K562 (cell line): ENCODE measurements around the gene PIK3R5. TPM values are rescaled to one million over a fixed set of nuclear protein-coding genes. Genes with fewer than 3 reads are reported as not detected.
A peak's percentile ranks its signal among the peaks of the same experiment; 100 is the strongest.

Experiments
- ATAC-seq: fragments of 200-7000 bp; cut with Tn5 transposase; 3 replicates; pipeline ENCODE4 v1.9.1; 2020; ENCODE audit warnings: moderate library complexity
- BruUV-seq: library from RNA; stranded (reverse); fragments of 400-500 nt; replicated peaks from 2 replicates; lab custom pipeline; 2021; lab: Mats Ljungman, UMichigan
- CTCF ChIA-PET: fragments of 300-600 bp; formaldehyde crosslinking; extraction: SDS; loops from one replicate; lab custom pipeline; 2021; ENCODE audit warnings: low intra/inter-chr PET ratio; lab: Yijun Ruan, JAX
- POLR2A ChIA-PET: fragments of 300-600, 350-650 bp; sonication (Branson Sonifier 250); formaldehyde crosslinking; extraction: SDS; loops from one replicate; lab custom pipeline; 2021; ENCODE audit warnings: antibody characterized with exemption, inconsistent platforms; lab: Yijun Ruan, JAX
- DNase-seq, 4 experiments: peaks; one replicate each; pipeline versions ENCODE4 v3.0.0 to v3.0.0-alpha.2; 2011 to 2018; ENCODE audit warnings: low spot score in 3 of 4, mixed read lengths in 3 of 4; ENCODE audit errors: extremely low read depth in 1 of 4
- FAIRE-seq: peaks from 2 replicates; lab custom pipeline; 2011; peaks lifted over from hg19 to GRCh38; lab: Jason Lieb, UNC
- H2AFZ ChIP-seq: 2 replicates; pipeline ENCODE4 v1.6.0; 2011; ENCODE audit warnings: low read depth, low read length, control low read depth, inconsistent platforms
- H3K27ac ChIP-seq: fragments of 200-600 bp; 3 replicates; pipeline ENCODE4 v1.8.0; 2011; ENCODE audit warnings: low read depth, mild to moderate bottlenecking, control low read depth, inconsistent platforms, low read length, moderate library complexity, mixed read lengths; ENCODE audit errors: extremely low read depth
- H3K27me3 ChIP-seq, 2 experiments: fragments of 300-600 bp in 1 of 2; 2 replicates in 1 of 2; 3 replicates in 1 of 2; pipeline versions ENCODE4 v1.6.0 to v1.8.0; 2011; ENCODE audit warnings: inconsistent platforms in 2 of 2, low read length in 2 of 2, mild to moderate bottlenecking in 1 of 2, mixed read lengths in 1 of 2, moderate library complexity in 1 of 2; ENCODE audit not compliant: control insufficient read depth in 2 of 2, insufficient read depth in 2 of 2
- H3K36me3 ChIP-seq: fragments of 300-600 bp; 3 replicates; pipeline ENCODE4 v1.8.0; 2011; ENCODE audit warnings: mild to moderate bottlenecking, low read length, inconsistent platforms; ENCODE audit not compliant: control insufficient read depth, insufficient read depth
- H3K4me1 ChIP-seq, 2 experiments: fragments of 200-600 bp in 1 of 2; replicated peaks in 1 of 2; 2 replicates in 1 of 2; 3 replicates in 1 of 2; pipeline versions ENCODE4 v1.5.1 to v1.8.0; 2011; ENCODE audit warnings: inconsistent platforms in 2 of 2, low read length in 2 of 2, mild to moderate bottlenecking in 1 of 2, mixed read lengths in 1 of 2, moderate library complexity in 1 of 2; ENCODE audit not compliant: control insufficient read depth in 2 of 2, insufficient read depth in 2 of 2
- H3K4me2 ChIP-seq: 2 replicates; pipeline ENCODE4 v1.6.1; 2011; ENCODE audit warnings: low read length, control low read depth, inconsistent platforms, mixed read lengths; ENCODE audit not compliant: insufficient read depth
- H3K4me3 ChIP-seq: fragments of 200-600 bp; sonication (generic), shearing (Covaris generic); 2 replicates; pipeline ENCODE4 v1.5.1; 2016; ENCODE audit warnings: control low read depth, inconsistent platforms
- H3K79me2 ChIP-seq: fragments of 200-600 bp; 3 replicates; pipeline ENCODE4 v1.8.0; 2011; ENCODE audit warnings: low read length, inconsistent platforms; ENCODE audit not compliant: control insufficient read depth, insufficient read depth
- H3K9ac ChIP-seq, 2 experiments: 2 replicates each; pipeline versions ENCODE4 v1.6.0 to v1.6.1; 2011; ENCODE audit warnings: low read depth in 2 of 2, low read length in 2 of 2, control low read depth in 1 of 2, inconsistent platforms in 1 of 2, mild to moderate bottlenecking in 1 of 2, mixed read lengths in 1 of 2; ENCODE audit not compliant: insufficient read depth in 1 of 2
- H3K9me1 ChIP-seq: one replicate; pipeline ENCODE4 v1.6.0; 2011; ENCODE audit warnings: inconsistent platforms, mild to moderate bottlenecking, low read length, moderate library complexity; ENCODE audit not compliant: control insufficient read depth, insufficient read depth
- H3K9me3 ChIP-seq: replicated peaks from 2 replicates; pipeline ENCODE4 v1.5.1; 2011; ENCODE audit warnings: low read depth, low read length, inconsistent platforms; ENCODE audit not compliant: control insufficient read depth, insufficient read depth
- H4K20me1 ChIP-seq: replicated peaks from 2 replicates; pipeline ENCODE4 v1.6.1; 2011; ENCODE audit warnings: low read length, inconsistent platforms, mixed read lengths; ENCODE audit not compliant: control insufficient read depth, insufficient read depth
- ARID2 ChIP-seq: fragments of 450-650 bp; IDR thresholded peaks from 2 replicates; pipeline ENCODE4 v1.6.1; 2017; ENCODE audit warnings: antibody characterized with exemption, mild to moderate bottlenecking
- STAT5B ChIP-seq: fragments of 250-450 bp; sonication (Bioruptor Pico); IDR thresholded peaks from 2 replicates; pipeline ENCODE4 v1.8.0; 2021; ENCODE audit warnings: mild to moderate bottlenecking, inconsistent platforms
- WGBS: fragments of 100-300 bp; shearing (Covaris generic); methylation state at CpG from one replicate; pipeline ENCODE4 v1.1.6; 2016; ENCODE audit warnings: low coverage, mixed read lengths; ENCODE audit not compliant: insufficient coverage; ENCODE audit errors: missing lambda C conversion rate; 5-methylcytosine and 5-hydroxymethylcytosine counted together
- in situ Hi-C: fragments of 300-500 bp; cut with MboI; formaldehyde crosslinking; loops from 4 replicates; pipeline ENCODE4 v1.15.0; 2018; ENCODE audit warnings: inconsistent platforms, mixed read lengths
- intact Hi-C: fragments of 100-400 bp; cut with micrococcal nuclease; formaldehyde crosslinking; loops from 2 replicates; pipeline ENCODE4 v1.14.2; 2022
- polyA plus RNA-seq, 8 experiments: library from polyadenylated mRNA; depleted of rRNA in 4 of 8; stranded (reverse) in 5 of 8; unstranded in 3 of 8; fragments of >200 nt; fragmentation: Nextera tagmentation in 2 of 8; fragmentation: Illumina TruSeq in 1 of 8; extraction: Ambion mirVana in 2 of 8; extraction: Trizol in 1 of 8; gene quantifications; 2 replicates each; pipeline versions ENCODE4 v1.2.1 to v1.2.3, GENCODE V29; 2011 to 2014; ENCODE audit warnings: inconsistent platforms in 1 of 8, missing spikeins in 1 of 8
- total RNA-seq, 7 experiments: library from RNA; depleted of rRNA in 6 of 7; stranded (reverse); fragments of >200 nt in 6 of 7; fragmentation: Illumina TruSeq in 2 of 7; extraction: Trizol in 2 of 7; gene quantifications; 2 replicates each; pipeline versions ENCODE4 v1.2.1 to v1.2.3, GENCODE V29; 2011 to 2021; ENCODE audit warnings: low replicate concordance in 1 of 7
- TF ChIP-seq, protein P1 (sequence below), 3 experiments: IDR thresholded peaks in 2 of 3; conservative IDR thresholded peaks in 1 of 3; 2 replicates each; pipeline ENCODE4 v1.5.1; 2011 to 2012; ENCODE audit warnings: low read length in 3 of 3, mild to moderate bottlenecking in 3 of 3, control low read depth in 2 of 3, improper control_type of control experiment in 1 of 3, inconsistent platforms in 1 of 3, low read depth in 1 of 3, mixed read lengths in 1 of 3, moderate library complexity in 1 of 3; ENCODE audit not compliant: insufficient read depth in 2 of 3
- TF ChIP-seq, protein P2 (sequence below): fragments of 450-650 bp; IDR thresholded peaks from 2 replicates; pipeline ENCODE4 v1.6.1; 2017; ENCODE audit warnings: antibody characterized with exemption

The PIK3R5 gene
- total and polyA plus RNA-seq, 9 of the 15 experiments (the other 6 are each of a cell fraction or from before 2014, with no cell fraction given) = 0.01 to 0.38 TPM; not detected in 7

DNA sequence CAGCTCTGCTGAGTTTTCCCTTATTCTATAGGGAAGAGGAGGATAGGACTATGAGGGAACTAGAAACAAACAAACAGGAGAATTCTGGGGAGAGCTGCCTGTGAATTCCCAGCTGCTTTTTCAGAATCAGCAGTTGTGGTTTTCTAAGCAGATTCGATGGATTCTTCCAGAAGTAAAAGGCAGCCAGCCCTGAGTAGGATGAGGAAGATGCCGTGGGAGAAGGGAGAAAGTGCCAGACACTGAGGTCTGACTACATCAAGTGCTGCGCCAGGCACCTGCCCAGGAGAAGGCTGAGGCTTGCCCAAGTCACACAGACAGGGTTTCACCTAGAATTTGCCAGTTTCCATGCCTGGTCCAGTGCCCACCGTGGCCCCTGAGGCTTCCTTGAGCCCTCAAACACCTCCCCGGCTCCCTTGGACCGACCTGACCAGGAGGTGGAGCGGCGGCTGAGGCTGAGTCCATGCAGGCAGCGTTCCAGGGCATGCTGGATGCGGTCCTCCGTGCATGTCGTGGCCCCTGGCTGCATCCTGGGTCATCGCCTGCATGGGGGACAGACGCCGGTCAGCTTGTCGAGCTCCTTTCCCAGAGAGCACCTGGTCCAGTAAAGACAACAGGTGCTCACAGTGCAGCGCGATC is 54.4 kb downstream of the PIK3R5 start:
- Histone ChIP-seq H3K79me2 (no peaks in the 10 kb centered on the region), H3K27ac (no peak overlapping the region), H3K4me1 (no peaks in the 10 kb centered on the region), H3K9me3 (no peaks in the 10 kb centered on the region), H3K27me3 (peaks cover 0 to 46% of the 10 kb centered on the region in 2 experiments; a peak in 3 of 5 replicates), H3K4me3 (no peak overlapping the region), H2AFZ (no peak overlapping the region), H3K9ac (no peak overlapping the region), H3K9me1 (no peaks in the 10 kb centered on the region)
- WGBS = 2% methylated on average over 15 of the region's 18 CpGs
- CTCF ChIA-PET = no interaction called here
- BruUV-seq = no TSS peak
- POLR2A ChIA-PET = no interaction called here
- no peak for TF ChIP-seq ARID2
- TF ChIP-seq, all 486 proteins: peak for 0
- Histone ChIP-seq H3K36me3 (no peaks in the 10 kb centered on the region), H4K20me1 (no peaks in the 10 kb centered on the region), H3K4me2 (no peak overlapping the region)
- DNase-seq (peak in 1 of 4 experiments; percentile 1), ATAC-seq (no peak), FAIRE-seq (no peak)
- in situ Hi-C loops = no loop called here
- intact Hi-C loops = no loop called here

DNA sequence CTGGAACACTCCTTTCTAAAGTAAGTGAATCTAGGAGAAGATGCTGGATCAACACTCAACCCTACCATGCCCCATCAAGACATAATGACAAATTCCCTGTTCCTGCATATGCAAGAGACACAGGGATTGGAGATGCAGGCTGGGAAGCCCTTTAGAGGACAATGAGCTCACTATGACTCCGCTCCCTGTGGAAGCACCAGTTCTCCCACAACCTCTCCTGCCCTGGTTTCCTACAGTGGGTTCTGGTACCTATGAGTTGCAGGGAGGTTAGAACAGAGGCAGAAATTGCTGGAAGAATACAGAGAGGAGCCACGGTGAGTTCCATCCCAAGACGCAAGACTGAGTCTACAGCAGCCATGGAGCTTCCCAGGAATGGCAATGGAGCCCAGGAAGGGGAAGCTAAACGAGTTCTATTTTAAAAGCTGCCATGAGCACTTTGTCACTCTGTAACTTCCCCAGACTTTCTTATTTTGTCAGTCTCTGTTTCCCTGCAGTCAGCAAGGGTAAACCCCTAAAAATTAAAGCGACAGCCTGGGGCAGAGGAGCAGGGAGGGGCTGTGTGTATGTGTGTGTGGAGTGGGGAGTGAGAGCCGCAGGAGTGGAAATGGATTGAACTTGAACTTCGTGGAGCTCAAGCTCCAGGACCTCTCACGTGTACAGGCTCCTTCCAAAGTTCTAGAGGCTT is 55.8 kb downstream of the PIK3R5 start:
- ChIA-PET CTCF (no interaction called here), POLR2A (interaction anchor here (0.7 kb wide), 1 partner anchor 256 kb away, joined by 3 read pairs; no protein-coding TSS in a partner anchor)
- intact Hi-C loops (no loop called here), in situ Hi-C loops (no loop called here)
- Histone ChIP-seq H3K27me3 (peaks cover 0 to 46% of the 10 kb centered on the region in 2 experiments; a peak in 2 of 5 replicates), H3K36me3 (no peaks in the 10 kb centered on the region), H3K27ac (no peak overlapping the region), H3K4me1 (no peaks in the 10 kb centered on the region), H3K9me1 (no peaks in the 10 kb centered on the region), H3K4me3 (no peak overlapping the region), H3K9ac (no peak overlapping the region), H3K9me3 (no peaks in the 10 kb centered on the region), H3K4me2 (no peak overlapping the region), H4K20me1 (no peaks in the 10 kb centered on the region), H2AFZ (no peak overlapping the region), H3K79me2 (no peaks in the 10 kb centered on the region)
- 0% methylated on average over 8 of the region's 8 CpGs for WGBS
- no TSS peak for BruUV-seq
- ATAC-seq (no peak), DNase-seq (no peak), FAIRE-seq (no peak)
- TF ChIP-seq, protein P1, sequence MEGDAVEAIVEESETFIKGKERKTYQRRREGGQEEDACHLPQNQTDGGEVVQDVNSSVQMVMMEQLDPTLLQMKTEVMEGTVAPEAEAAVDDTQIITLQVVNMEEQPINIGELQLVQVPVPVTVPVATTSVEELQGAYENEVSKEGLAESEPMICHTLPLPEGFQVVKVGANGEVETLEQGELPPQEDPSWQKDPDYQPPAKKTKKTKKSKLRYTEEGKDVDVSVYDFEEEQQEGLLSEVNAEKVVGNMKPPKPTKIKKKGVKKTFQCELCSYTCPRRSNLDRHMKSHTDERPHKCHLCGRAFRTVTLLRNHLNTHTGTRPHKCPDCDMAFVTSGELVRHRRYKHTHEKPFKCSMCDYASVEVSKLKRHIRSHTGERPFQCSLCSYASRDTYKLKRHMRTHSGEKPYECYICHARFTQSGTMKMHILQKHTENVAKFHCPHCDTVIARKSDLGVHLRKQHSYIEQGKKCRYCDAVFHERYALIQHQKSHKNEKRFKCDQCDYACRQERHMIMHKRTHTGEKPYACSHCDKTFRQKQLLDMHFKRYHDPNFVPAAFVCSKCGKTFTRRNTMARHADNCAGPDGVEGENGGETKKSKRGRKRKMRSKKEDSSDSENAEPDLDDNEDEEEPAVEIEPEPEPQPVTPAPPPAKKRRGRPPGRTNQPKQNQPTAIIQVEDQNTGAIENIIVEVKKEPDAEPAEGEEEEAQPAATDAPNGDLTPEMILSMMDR (IDR thresholded peaks at IDR 0.05 in 2 of 3, conservative IDR thresholded peaks at IDR 0.05 in 1 of 3; ENCODE audit: insufficient read depth in 2 of 3, low read depth in 1 of 3, low read length in 3 of 3) = no peak
- TF ChIP-seq, protein P2, sequence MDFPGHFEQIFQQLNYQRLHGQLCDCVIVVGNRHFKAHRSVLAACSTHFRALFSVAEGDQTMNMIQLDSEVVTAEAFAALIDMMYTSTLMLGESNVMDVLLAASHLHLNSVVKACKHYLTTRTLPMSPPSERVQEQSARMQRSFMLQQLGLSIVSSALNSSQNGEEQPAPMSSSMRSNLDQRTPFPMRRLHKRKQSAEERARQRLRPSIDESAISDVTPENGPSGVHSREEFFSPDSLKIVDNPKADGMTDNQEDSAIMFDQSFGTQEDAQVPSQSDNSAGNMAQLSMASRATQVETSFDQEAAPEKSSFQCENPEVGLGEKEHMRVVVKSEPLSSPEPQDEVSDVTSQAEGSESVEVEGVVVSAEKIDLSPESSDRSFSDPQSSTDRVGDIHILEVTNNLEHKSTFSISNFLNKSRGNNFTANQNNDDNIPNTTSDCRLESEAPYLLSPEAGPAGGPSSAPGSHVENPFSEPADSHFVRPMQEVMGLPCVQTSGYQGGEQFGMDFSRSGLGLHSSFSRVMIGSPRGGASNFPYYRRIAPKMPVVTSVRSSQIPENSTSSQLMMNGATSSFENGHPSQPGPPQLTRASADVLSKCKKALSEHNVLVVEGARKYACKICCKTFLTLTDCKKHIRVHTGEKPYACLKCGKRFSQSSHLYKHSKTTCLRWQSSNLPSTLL = no peak
- no peak for TF ChIP-seq STAT5B (CRISPR knock-in tag)
